Activated CD4-positive, alpha-beta T cell treated with anti-CD3 and anti-CD28 coated beads, Interleukin-10, Interleukin-2, amounts not matched to agents 100 ng/mL and 50 ng/mL, durations not matched to agents 16 hours and 8 hours (primary cell): ENCODE data around the gene TOX2.

ENCODE experiments used
- DNase-seq: peaks from one replicate; pipeline ENCODE4 v3.0.0-alpha.2; 2020

TOX2 gene, protein sequence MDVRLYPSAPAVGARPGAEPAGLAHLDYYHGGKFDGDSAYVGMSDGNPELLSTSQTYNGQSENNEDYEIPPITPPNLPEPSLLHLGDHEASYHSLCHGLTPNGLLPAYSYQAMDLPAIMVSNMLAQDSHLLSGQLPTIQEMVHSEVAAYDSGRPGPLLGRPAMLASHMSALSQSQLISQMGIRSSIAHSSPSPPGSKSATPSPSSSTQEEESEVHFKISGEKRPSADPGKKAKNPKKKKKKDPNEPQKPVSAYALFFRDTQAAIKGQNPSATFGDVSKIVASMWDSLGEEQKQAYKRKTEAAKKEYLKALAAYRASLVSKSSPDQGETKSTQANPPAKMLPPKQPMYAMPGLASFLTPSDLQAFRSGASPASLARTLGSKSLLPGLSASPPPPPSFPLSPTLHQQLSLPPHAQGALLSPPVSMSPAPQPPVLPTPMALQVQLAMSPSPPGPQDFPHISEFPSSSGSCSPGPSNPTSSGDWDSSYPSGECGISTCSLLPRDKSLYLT

GRCh38 chr20:43914311-43915210, at the start of gene TOX2:
Gene TOX2, plus strand, starts transcription at chr20:43914852. Its CDS starts 40 bp downstream, at chr20:43914892.
- DNase-seq: peak; percentile 43

DNA sequence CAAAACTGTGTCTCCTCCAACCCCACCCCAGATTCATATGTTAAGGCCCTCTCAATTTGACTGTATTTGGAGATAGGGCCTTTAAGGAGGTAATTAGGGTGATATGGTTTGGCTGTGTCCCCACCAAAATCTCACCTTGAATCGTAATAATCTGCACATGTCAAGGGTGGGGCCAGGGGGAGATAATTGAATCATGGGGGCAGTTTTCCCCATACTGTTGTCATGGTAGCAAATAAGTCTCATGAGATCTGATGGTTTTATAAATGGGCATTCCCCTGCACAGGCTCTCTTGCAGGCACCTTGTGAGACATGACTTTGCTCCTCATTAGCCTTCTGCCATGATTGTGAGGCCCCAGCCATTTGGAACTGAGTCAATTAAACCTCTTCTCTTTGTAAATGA, 46.6 kb upstream of the TOX2 start:
- DNase-seq: no peak

DNA sequence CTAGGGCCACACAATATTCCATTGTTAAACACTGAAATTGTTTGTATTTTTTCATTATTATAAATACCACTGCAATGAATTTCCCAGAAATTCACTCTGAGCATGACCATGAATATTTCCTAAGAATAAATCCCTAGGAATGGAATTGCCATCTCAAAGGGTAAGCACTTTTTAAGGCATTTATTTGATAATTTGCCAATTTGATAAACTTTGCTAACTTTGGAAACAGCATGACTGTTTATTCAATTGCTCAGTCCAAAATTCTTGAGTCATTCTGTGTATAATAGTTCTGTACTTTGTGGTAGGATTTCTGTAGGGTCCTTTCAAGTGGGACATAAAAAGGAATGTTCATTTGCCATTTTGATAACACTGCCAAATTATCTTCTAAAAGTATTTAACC, 44.2 kb upstream of the TOX2 start:
- DNase-seq: no peak

- DNase-seq: no peak
These were observed 35.9 kb upstream of the TOX2 start for GRCh38 chr20:43878776-43879175.

DNA sequence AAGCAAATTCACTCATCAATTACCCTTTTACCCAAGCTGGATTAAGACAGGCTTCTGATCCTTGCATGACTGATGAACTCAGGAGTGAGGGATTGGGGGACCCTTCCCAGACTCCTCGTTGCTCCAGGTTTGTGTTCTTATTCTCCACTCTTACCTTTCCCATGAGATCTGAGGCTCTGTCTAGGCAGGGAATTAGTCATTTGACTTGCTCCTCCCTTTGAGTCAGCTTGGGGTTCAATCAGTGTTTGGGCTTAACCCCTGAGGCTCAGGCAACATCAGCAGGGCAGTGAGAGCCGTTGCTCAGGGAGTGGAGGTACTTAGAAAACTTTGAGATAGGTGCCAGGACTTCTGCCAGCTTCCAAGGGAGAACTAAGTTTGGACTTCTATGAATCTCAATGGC, 20.7 kb upstream of the TOX2 start:
- no peak for DNase-seq

DNA sequence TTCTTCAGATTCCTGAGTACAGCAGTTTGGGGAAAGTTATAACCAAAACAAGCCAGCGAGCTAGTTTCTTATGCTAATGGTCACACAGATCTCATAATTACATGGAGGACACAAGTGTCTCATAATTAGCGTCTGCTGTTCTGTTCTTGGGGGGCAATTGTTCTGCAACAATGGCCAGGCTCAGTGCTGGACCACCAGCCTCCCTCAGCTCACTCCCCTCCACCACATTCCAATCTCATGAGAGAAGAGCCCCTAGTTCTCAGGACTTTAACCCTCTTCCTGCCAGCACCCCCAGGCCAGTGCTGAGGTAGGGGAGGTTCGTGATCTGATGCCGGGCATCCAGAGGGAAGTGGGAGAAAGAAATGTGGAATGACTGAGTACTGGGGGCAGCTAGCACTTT, 20.2 kb upstream of the TOX2 start:
- no peak for DNase-seq

- no peak for DNase-seq
These were observed 19.4 kb upstream of the TOX2 start for GRCh38 chr20:43895235-43895634.

GRCh38 chr20:43899274-43900120, 15.2 kb upstream of the TOX2 start:
- no peak for DNase-seq

DNA sequence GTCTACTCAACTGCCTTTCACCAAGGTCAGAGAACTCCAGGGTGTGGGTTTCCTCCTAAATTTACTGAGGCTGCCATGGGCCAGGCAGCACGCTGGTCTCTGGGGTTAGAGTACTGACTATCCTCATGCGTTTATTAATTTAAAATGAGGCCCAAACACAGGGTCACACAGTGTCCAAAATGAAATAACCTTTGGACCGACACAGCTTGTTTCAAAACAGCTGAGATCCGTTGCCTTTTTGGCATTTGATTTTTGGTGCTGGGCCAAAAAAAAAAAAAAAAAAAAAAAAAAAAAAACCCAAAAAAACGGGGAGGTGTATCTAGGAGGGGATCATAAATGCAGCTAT, 14.6 kb upstream of the TOX2 start:
- DNase-seq: no peak

DNA sequence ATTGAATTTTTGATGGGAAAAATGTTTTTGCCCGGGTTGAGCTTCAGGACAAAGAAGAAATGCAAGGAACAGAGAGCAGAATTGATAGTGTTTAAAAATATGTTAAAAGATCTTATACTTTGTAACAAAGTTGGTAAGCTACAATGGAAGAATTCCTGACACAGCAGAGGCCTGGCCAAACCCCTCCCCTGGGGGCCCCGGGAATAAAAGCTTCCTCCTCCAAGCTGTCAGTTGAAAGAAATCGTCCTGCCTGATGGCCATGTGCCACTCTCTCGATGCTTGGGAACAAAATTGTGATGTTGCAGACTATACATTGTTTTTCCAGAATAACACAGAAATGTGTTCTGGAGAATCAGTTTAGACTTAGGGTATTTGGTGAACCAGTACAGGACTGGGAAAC, 14.2 kb upstream of the TOX2 start:
- DNase-seq: no peak

DNA sequence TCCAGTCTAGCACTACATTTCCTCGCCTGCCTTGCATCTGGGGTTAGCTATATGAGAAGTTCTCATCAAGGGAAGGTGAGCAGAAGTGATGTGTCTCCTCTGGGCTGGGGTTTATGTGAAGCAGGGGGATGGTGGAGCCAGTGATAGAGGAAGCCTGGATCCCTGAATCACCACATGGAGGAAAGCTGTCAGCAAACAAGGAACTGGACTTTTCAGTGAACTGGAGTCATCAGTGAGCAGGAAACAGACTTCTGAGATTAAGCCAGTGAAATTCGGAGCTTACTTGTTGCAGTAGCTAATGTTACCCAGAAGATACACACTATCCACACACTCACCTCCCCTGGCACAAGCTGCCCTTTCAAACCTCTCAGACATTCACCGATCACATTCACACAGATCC, 13.4 kb upstream of the TOX2 start:
- DNase-seq: no peak

- DNase-seq: no peak
These were observed 10.5 kb upstream of the TOX2 start for GRCh38 chr20:43903953-43904826.

- no peak for DNase-seq
These were observed 9.8 kb upstream of the TOX2 start for GRCh38 chr20:43904827-43905177.

GRCh38 chr20:43906505-43907034, 8.1 kb upstream of the TOX2 start:
- no peak for DNase-seq

- DNase-seq: no peak
These were observed 5.4 kb upstream of the TOX2 start for GRCh38 chr20:43909211-43909610.

- DNase-seq: no peak
These were observed 4.9 kb upstream of the TOX2 start for GRCh38 chr20:43909720-43910119.

- DNase-seq: no peak
These were observed 4.1 kb upstream of the TOX2 start for GRCh38 chr20:43910564-43910963.

GRCh38 chr20:43911066-43911465, 3.6 kb upstream of the TOX2 start:
- peak; percentile 31 for DNase-seq

GRCh38 chr20:43913291-43914025, 1.2 kb upstream of the TOX2 start:
- DNase-seq: no peak

GRCh38 chr20:43915211-43916072, 790 bp downstream of the TOX2 start:
- no peak for DNase-seq
